ENCODE measurements around the gene EEF1AKMT3.

- no peak for TF ChIP-seq SP1 (IDR thresholded peaks at IDR 0.05)
- TF ChIP-seq TARDBP (IDR thresholded peaks at IDR 0.05): no peak
- TF ChIP-seq FOXA1 (IDR thresholded peaks at IDR 0.05): no peak
- no peak for TF ChIP-seq PKNOX1 (IDR thresholded peaks at IDR 0.05)
- TF ChIP-seq NFRKB (IDR thresholded peaks at IDR 0.05): no peak
- no peak for TF ChIP-seq FOXM1 (IDR thresholded peaks at IDR 0.05; ENCODE audit: borderline replicate concordance)
- no peak for TF ChIP-seq FOXK2 (IDR thresholded peaks at IDR 0.05)
- TF ChIP-seq CTBP1 (IDR thresholded peaks at IDR 0.05; ENCODE audit: borderline replicate concordance): no peak
- no peak for TF ChIP-seq BHLHE40 (IDR thresholded peaks at IDR 0.05; ENCODE audit: borderline replicate concordance)
- TF ChIP-seq ZNF384 (IDR thresholded peaks at IDR 0.05): no peak
- TF ChIP-seq SUZ12 (IDR thresholded peaks at IDR 0.05): no peak
- TF ChIP-seq ELF4 (IDR thresholded peaks at IDR 0.05): no peak
- TF ChIP-seq LEF1 (IDR thresholded peaks at IDR 0.05; ENCODE audit: borderline replicate concordance): no peak
Observed at GRCh38 chr12:57763881-57764661, 8.3 kb upstream of the EEF1AKMT3 start.
